ENCODE results near the gene UHRF1.
A peak's percentile ranks its signal among the peaks of the same experiment; 100 is the strongest.

UHRF1 gene

DNA sequence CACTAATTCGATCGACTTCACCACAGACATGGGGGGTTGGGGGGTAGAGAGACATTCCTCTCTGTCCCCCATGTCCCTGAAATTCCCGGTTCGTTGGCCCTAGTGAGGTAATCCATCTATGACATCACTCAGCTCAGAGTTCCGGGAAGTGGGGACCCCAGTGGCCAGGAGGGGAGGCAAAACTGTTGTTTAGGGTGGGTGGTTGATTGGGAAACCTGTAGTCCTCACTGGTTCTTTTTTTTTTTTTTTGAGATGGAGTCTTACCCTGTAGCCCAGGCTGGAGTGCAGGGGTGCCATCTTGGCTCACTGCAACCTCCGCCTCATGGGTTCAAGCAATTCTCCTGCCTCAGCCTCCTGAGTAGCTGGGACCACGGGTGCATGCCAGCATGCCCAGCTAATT lies 6.5 kb upstream of the UHRF1 start, which contains the start of gene ARRDC5:
Gene ARRDC5 (minus strand): TSS at position 101 of the 400 bp plus-strand sequence. CDS start 71 bp downstream, at position 30.
- DNase-seq: no peak

- no peak for DNase-seq
Measured at GRCh38 chr19:4904481-4904880, 4.8 kb upstream of the UHRF1 start.

- DNase-seq: no peak
Measured at GRCh38 chr19:4906963-4907362, 2.3 kb upstream of the UHRF1 start.

DNA sequence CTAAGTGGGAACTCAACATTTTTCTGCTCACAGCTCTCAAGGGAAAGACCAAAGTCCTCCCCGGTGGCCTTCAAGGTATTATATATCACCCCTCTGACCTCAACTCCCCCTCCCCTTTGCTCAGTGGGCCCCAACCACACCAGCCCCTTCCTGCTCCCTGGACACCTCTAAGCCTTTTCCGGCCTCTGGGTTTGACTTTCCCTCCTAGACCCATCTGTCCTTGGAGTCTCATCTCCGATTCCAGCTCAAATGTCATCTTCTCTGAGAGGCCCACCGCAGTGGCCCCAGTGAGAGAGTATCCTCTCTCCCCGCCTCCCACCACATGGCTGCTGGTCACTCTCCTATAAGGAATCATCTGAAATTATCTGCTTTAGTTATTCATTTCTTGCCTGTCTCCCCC lies 941 bp upstream of the UHRF1 start:
- DNase-seq: no peak

DNA sequence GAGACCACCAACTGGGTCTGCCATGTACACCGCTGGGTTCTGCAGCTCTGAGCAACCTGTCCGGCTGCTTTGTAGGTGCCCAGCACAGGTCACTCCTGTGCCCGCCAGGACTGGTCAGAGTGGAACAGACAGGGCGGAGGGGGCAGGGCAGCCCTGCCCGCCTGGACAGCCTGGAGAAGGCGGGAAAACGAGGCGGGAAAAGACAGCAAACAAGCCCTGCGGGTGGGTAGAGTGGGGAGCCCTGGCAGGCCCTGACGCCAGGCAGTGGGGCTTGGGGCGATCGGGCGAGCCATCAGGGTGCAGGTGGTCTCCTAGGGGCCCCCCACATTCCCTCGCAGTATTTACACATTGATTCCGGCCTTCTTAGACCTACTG lies 533 bp upstream of the UHRF1 start:
- no peak for DNase-seq

GRCh38 chr19:4909897-4910593 lies 744 bp downstream of the UHRF1 start:
- DNase-seq: peak; percentile 43

DNA sequence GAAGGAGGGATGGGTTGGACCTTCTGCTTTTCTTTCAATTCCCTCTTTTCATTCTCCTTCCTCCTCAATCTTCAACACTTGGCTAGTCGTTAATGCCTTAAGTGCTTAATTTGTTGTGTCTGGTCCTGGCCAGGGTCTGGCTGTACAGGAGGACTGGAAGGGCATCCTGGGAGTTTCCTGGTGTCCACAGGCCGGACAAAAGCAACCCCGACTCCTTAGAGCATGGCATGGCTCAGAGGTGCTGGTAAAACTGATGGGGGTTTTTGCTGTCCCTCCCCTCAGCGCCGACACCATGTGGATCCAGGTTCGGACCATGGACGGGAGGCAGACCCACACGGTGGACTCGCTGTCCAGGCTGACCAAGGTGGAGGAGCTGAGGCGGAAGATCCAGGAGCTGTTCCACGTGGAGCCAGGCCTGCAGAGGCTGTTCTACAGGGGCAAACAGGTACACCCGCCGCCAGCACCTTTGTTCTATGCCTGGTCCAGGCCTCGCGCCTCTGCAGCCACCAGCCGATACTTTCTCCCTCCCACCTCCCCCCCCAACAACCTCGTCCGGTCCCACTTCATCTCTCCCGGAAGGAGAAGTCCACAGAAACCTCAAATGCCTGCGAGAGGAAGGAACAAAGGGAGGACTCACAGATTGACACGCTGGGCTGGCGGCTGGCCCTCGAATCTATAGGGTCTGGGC lies 1.4 kb downstream of the UHRF1 start:
- no peak for DNase-seq

DNA sequence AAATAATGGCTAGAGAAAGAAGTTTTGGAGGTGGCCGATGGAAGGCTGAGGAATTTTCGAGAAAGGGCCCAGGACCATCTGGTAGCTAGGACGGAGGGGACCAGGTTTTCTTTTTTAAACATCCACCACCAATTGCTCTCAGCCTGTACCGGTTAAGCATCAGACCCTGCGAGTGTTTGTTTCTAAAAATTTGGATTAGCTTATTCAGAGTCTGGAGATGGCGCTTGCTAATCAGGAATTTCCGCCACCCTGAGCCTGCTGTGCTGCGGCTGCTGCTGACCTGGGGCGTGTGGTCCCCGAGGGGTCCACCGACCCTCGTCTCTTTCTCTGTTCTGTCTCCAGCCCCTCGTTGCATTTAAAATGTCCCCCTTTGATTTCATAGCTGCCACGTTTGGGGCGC lies 2.0 kb downstream of the UHRF1 start:
- DNase-seq: no peak

DNA sequence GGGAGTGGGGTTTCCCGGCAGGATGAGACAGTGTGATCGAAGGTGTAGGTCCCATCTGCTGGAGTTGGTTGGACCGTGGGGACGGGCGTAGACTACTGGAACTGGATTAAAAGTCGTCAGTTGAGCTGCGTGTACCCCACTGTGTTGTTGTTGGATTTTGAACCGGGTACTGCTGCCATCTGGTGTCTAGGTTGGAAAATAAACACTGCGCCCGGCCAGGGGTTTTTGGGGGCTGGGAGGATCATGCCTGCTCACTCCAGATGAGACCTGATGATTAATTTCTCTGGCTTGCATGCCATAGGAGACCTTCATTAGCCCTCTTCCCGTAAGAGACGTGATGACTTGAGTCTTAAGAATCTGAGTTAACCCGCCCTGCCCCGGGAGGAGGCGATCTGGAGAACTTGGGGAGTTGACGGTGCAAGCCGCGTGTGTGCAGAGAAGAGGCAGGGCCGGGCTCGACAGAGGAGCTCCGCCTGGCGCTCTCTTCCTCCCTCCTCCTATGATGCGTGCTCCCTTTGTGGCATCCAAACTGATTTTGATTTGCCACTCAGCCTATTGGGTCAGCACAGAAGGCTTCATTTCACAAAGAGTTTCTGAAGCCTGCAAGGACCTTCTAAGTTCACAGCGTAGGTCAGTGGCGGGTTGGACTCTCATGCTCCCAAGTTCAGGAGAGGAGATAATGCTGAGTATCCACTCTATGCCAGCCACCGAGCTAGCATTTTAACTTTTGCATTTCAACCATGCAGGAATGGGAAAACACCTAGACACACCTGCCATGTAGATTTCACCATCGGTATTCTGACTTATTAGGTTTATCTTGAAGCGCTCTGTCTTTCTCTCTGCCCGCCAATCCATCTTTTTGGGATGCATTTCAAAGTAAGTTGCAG lies 2.7 kb downstream of the UHRF1 start:
- peak; percentile 21 for DNase-seq

DNA sequence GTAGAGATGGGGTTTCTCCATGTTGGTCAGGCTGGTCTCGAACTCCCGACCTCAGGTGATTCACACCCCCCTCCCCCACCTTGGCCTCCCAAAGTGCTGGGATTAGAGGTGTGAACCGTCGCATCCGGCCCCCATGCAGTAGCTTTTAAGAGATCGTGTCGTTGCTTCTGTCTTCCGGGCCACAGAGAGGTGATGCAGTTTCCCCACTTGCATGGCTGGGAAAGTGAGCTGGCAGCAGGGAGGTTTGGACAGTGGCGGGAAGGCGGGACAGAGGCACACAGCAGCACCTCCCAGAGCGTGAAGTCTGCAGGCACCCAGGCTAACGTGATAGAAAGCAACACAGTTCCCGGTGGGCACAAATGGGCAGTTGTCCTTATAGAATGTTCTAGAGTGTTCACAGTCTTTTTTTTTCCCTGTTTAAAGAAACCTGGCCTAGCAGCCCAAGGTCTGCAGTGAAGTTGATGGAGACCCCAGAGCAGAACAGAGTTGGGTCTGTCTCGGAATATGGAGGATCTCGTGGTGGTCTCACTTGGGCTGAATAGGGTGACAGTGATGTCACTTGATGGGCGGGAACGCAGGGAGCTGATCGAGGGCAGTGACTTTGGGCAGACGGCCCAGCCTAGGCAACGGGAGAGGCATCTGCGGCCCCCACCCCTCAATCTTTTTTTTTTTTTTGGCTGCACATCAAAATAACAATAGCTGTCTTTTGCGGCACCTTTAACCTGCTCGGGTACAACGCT lies 4.9 kb downstream of the UHRF1 start:
- no peak for DNase-seq

GRCh38 chr19:4914736-4915501 lies 5.6 kb downstream of the UHRF1 start:
- peak; percentile 1 for DNase-seq

DNA sequence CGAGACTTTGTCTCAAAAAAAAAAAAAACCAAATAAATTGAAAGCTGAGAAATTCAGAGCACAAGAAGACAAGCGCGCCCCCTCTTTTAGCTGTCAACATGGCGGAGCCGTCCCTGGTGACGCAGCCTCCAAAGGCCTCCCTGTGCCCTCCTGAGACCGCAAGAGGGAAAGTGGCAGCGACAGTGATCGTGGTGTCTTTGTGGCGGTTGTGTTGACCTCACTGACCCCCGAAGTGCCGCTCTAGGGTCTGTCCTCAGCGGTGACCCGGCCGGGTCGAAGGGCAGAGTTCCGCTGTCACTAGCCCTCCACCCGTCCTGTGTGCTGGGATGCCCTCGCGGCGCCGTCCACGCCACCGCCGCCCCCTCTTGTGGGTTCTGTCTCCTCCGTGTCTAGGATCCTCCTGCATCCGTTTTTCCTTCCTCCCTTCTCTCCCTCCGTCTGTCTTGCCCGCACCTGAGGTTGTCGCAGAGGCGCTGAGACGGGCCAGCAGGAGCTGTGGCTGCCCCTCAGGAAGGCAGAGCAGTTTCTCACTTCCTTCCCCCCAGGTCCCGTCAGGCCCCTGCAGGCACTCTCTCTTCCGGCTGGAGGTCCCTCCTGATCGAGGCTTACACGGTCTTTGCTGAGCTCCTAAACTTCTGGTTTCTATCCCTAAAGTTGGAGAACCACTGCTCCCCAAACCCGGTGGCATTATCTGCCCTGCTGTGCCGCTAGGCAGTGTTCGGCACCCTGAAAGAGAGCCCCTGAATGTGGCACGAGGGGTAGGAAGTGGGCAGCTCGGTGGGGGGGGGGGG lies 7.2 kb downstream of the UHRF1 start:
- no peak for DNase-seq

- no peak for DNase-seq
Measured at GRCh38 chr19:4922530-4923275, 13.4 kb downstream of the UHRF1 start.

DNA sequence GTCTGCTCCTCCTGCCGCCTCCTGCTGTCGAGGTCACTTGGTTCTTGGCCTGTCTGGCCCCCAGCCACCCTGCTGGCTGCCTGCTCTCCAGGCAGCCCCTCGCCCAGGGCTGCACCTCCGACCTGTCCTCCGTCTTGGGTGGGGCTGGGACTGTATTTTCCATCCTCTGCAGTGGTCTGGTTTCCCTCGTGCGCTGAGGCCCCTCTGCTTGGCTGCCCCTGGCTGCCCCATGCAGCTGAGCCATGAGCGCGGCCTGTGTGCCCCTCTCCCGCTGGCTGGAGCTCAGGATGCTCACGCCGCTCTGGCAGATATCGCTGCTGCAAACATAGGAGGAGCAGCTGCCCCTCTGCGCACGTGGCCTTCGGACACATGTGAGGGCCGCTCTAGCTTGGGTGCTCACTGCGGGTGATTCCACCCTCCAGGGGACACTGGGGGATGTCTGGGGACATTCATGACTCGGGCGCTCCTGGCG lies 14.0 kb downstream of the UHRF1 start:
- DNase-seq: no peak

DNA sequence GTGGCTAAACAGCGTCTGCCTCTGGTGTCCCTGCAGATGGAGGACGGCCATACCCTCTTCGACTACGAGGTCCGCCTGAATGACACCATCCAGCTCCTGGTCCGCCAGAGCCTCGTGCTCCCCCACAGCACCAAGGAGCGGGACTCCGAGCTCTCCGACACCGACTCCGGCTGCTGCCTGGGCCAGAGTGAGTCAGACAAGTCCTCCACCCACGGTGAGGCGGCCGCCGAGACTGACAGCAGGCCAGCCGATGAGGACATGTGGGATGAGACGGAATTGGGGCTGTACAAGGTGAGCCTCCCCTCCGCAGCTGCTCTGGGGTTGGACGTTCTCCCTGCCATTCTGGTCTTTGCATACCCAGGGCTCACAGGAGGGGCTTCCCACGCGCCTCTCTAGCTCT lies 19.9 kb downstream of the UHRF1 start:
- no peak for DNase-seq

- DNase-seq: no peak
Measured at GRCh38 chr19:4930664-4931063, 21.4 kb downstream of the UHRF1 start.

DNA sequence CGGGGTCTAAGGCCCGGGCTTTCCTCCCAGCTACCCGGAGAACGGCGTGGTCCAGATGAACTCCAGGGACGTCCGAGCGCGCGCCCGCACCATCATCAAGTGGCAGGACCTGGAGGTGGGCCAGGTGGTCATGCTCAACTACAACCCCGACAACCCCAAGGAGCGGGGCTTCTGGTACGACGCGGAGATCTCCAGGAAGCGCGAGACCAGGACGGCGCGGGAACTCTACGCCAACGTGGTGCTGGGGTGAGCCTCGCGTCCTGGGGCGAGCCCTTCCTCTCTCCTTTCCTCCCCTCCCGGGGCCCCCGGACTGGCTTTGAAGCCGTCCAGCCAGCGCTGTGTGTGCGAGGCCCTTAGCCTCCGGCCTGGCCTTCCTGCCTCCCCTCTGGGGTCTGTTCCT lies 23.4 kb downstream of the UHRF1 start:
- no peak for DNase-seq

GRCh38 chr19:4933528-4933927 lies 24.2 kb downstream of the UHRF1 start:
- no peak for DNase-seq

GRCh38 chr19:4935444-4935843 lies 26.1 kb downstream of the UHRF1 start:
- no peak for DNase-seq

DNA sequence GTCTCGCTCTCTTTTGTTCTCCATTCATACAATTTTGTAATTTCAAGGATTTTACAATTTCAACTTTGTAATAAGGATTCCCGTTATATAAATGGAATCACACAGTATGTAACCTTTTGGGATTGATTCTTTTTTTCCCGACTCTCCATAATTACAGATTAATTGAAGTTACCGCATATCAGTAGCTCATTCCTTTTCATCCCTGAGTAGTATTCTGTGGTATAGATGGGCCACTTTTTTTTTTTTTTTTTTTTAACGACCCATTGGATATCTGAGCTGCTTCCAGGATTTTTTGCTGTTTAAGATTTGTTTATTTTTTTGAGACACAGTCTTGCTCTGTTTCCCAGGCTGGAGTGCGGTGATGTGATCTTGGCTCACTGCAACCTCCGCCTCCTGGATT lies 27.8 kb downstream of the UHRF1 start:
- DNase-seq: no peak
